ENCODE measurements around the gene ZNF611. TPM values are rescaled to one million over a fixed set of nuclear protein-coding genes. Genes with fewer than 3 reads are reported as not detected.

Gene ZNF611
- total and polyA plus RNA-seq, 9 of the 15 experiments (the other 6 are each of a cell fraction or from before 2014, with no cell fraction given): 3.7 to 29.6 (median 12.8) TPM

- TF ChIP-seq ZFPM2 (CRISPR knock-in tag; IDR thresholded peaks at IDR 0.05) (no peak), DMBX1 (CRISPR knock-in tag; IDR thresholded peaks at IDR 0.05; ENCODE audit: borderline replicate concordance) (0 out of 2 replicates have a peak, but pooled peaks have one; percentile 47), FIP1L1 (IDR thresholded peaks at IDR 0.05; ENCODE audit: low read depth, low read length, poor library complexity, severe bottlenecking) (no peak), XRCC3 (IDR thresholded peaks at IDR 0.05) (no peak), TAF15 (IDR thresholded peaks at IDR 0.05; ENCODE audit: low read depth, low read length) (no peak), ARID1B (IDR thresholded peaks at IDR 0.05) (peak; percentile 91), RHOXF2B (CRISPR knock-in tag; conservative IDR thresholded peaks at IDR 0.05) (no peak), ZNF316 (IDR thresholded peaks at IDR 0.05) (no peak), CSDE1 (IDR thresholded peaks at IDR 0.05) (no peak), SMARCC2 (IDR thresholded peaks at IDR 0.05; ENCODE audit: low read depth) (0 out of 2 replicates have a peak, but pooled peaks have one; percentile 47), HMG20B (CRISPR knock-in tag; IDR thresholded peaks at IDR 0.05) (no peak), SMC3 (conservative IDR thresholded peaks at IDR 0.05; ENCODE audit: insufficient read depth, low read depth, low read length) (no peak), TEAD4 (IDR thresholded peaks at IDR 0.05; ENCODE audit: low read length) (peak; percentile 91), TEAD4 (CRISPR knock-in tag; IDR thresholded peaks at IDR 0.05; ENCODE audit: borderline replicate concordance) (no peak), EP300 (IDR thresholded peaks at IDR 0.05; ENCODE audit: low read length) (peak; percentile 46; the same call in 1 of the 2 replicates), ZNF785 (CRISPR knock-in tag; IDR thresholded peaks at IDR 0.05) (no peak), MECOM (CRISPR knock-in tag; IDR thresholded peaks at IDR 0.05) (no peak), NELFE (IDR thresholded peaks at IDR 0.05; ENCODE audit: insufficient read depth, insufficient read length) (no peak), FOXA1 (IDR thresholded peaks at IDR 0.05; ENCODE audit: borderline replicate concordance) (no peak), MYBL2 (IDR thresholded peaks at IDR 0.05; ENCODE audit: low read depth) (no peak), MYBL2 (CRISPR knock-in tag; IDR thresholded peaks at IDR 0.05; ENCODE audit: borderline replicate concordance) (no peak), ZNF311 (CRISPR knock-in tag; IDR thresholded peaks at IDR 0.05) (no peak), HMGN3 (IDR thresholded peaks at IDR 0.05; ENCODE audit: borderline replicate concordance, extremely low read depth, insufficient read length, low read depth, low read length) (no peak), TFAP4 (CRISPR knock-in tag; IDR thresholded peaks at IDR 0.05; ENCODE audit: borderline replicate concordance) (no peak), ARID2 (IDR thresholded peaks at IDR 0.05) (no peak), KLF16 (IDR thresholded peaks at IDR 0.05) (peak; percentile 85; the same call in 1 of the 2 replicates)
- TF ChIP-seq, protein P1, sequence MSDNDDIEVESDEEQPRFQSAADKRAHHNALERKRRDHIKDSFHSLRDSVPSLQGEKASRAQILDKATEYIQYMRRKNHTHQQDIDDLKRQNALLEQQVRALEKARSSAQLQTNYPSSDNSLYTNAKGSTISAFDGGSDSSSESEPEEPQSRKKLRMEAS (CRISPR knock-in tag; IDR thresholded peaks at IDR 0.05): peak; percentile 61
- TF ChIP-seq, protein P2, sequence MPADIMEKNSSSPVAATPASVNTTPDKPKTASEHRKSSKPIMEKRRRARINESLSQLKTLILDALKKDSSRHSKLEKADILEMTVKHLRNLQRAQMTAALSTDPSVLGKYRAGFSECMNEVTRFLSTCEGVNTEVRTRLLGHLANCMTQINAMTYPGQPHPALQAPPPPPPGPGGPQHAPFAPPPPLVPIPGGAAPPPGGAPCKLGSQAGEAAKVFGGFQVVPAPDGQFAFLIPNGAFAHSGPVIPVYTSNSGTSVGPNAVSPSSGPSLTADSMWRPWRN (IDR thresholded peaks at IDR 0.05; ENCODE audit: low read depth): 0 out of 2 replicates have a peak, but pooled peaks have one; percentile 30
- TF ChIP-seq, protein P3, sequence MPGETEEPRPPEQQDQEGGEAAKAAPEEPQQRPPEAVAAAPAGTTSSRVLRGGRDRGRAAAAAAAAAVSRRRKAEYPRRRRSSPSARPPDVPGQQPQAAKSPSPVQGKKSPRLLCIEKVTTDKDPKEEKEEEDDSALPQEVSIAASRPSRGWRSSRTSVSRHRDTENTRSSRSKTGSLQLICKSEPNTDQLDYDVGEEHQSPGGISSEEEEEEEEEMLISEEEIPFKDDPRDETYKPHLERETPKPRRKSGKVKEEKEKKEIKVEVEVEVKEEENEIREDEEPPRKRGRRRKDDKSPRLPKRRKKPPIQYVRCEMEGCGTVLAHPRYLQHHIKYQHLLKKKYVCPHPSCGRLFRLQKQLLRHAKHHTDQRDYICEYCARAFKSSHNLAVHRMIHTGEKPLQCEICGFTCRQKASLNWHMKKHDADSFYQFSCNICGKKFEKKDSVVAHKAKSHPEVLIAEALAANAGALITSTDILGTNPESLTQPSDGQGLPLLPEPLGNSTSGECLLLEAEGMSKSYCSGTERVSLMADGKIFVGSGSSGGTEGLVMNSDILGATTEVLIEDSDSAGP (CRISPR knock-in tag; IDR thresholded peaks at IDR 0.05): no peak
These were observed 42.3 kb downstream of the ZNF611 start (continued) for GRCh38 chr19:52692431-52693008.

Data from K562 (cell line).